Measurements from ENCODE around the gene ZNF428. TPM values are rescaled to one million over a fixed set of nuclear protein-coding genes. Genes with fewer than 3 reads are reported as not detected.

ZNF428 gene
- total and polyA plus RNA-seq, 2 experiments from 2014 or later = 87.2 to 207 TPM

- peak; percentile 51 for TF ChIP-seq CTCF (IDR thresholded peaks at IDR 0.05; ENCODE audit: low read depth, low read length)
- H3K27me3 ChIP-seq = no peaks in the 10 kb centered on the region
- peak; percentile 38 to 44 for DNase-seq (ENCODE audit: low read depth in 1 of 2, low spot score in 1 of 2)
- no peaks in the 10 kb centered on the region for H3K9me3 ChIP-seq (ENCODE audit: low read depth)
- H3K4me1 ChIP-seq (ENCODE audit: low read depth) = no peaks in the 10 kb centered on the region
- no peak overlapping the region for H3K4me3 ChIP-seq
- no peak overlapping the region for H3K27ac ChIP-seq
- H3K36me3 ChIP-seq = no peaks in the 10 kb centered on the region
Measured at GRCh38 chr19:43662487-43662886, 43.1 kb upstream of the ZNF428 start.

DNA sequence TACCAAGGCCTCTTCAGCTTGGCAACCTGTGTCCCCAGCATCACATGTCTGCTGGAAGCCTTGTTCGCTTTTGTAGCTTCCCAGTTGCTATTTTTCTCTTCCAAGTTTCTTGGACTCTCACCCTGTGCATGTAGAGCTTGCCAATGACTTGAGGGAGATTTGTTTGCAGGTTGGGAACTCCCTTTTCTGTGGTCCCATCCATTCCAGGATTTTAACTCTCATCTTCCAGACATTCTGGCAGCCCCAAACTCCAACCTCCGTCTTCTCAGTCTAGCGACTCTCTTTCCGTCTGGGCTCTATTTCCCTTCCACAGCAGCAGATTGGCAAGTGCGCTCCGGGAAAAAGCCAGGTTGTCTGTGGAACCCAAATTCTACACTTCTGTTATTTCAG lies 41.5 kb upstream of the ZNF428 start:
- Histone ChIP-seq H3K36me3 (no peaks in the 10 kb centered on the region), H3K9me3 (ENCODE audit: low read depth) (no peaks in the 10 kb centered on the region), H3K27ac (no peak overlapping the region), H3K4me1 (ENCODE audit: low read depth) (no peaks in the 10 kb centered on the region), H3K27me3 (no peaks in the 10 kb centered on the region), H3K4me3 (no peak overlapping the region)
- DNase-seq (ENCODE audit: low read depth in 1 of 2, low spot score in 1 of 2) = no peak
- no peak for TF ChIP-seq CTCF (IDR thresholded peaks at IDR 0.05; ENCODE audit: low read depth, low read length)

- Histone ChIP-seq H3K9me3 (ENCODE audit: low read depth) (no peaks in the 10 kb centered on the region), H3K4me3 (no peak overlapping the region), H3K27me3 (no peaks in the 10 kb centered on the region), H3K36me3 (no peaks in the 10 kb centered on the region), H3K4me1 (ENCODE audit: low read depth) (no peaks in the 10 kb centered on the region), H3K27ac (no peak overlapping the region)
- no peak for TF ChIP-seq CTCF (IDR thresholded peaks at IDR 0.05; ENCODE audit: low read depth, low read length)
- no peak for DNase-seq (ENCODE audit: low read depth in 1 of 2, low spot score in 1 of 2)
Measured at GRCh38 chr19:43660301-43660970, 41.0 kb upstream of the ZNF428 start.

GRCh38 chr19:43658494-43658893 lies 39.1 kb upstream of the ZNF428 start:
- no peak overlapping the region for H3K4me3 ChIP-seq
- no peak for DNase-seq (ENCODE audit: low read depth in 1 of 2, low spot score in 1 of 2)
- H3K36me3 ChIP-seq = no peaks in the 10 kb centered on the region
- no peaks in the 10 kb centered on the region for H3K4me1 ChIP-seq (ENCODE audit: low read depth)
- no peaks in the 10 kb centered on the region for H3K27me3 ChIP-seq
- H3K27ac ChIP-seq = no peak overlapping the region
- no peak for TF ChIP-seq CTCF (IDR thresholded peaks at IDR 0.05; ENCODE audit: low read depth, low read length)
- H3K9me3 ChIP-seq (ENCODE audit: low read depth) = no peaks in the 10 kb centered on the region

DNA sequence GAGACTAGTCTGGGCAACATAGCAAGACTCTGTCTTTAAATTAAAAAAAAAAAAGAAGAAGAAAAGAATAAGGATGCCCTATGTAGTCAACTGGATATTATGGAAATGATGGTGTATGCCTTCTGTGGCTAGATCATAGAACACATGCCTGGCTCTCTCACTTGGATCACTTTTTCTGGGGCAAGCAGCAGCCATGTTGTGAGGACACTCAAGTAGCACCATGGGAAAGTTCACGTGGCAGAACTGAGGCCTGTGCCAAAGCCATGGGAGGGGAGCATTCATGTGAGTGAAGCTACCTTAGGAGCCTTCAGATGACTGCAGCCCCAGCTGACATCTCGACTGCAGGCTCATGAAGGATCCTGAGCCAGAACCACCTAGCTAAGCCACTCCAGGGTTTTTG lies 38.6 kb upstream of the ZNF428 start:
- no peaks in the 10 kb centered on the region for H3K27me3 ChIP-seq
- H3K9me3 ChIP-seq (ENCODE audit: low read depth) = no peaks in the 10 kb centered on the region
- no peak overlapping the region for H3K27ac ChIP-seq
- TF ChIP-seq CTCF (IDR thresholded peaks at IDR 0.05; ENCODE audit: low read depth, low read length) = no peak
- H3K36me3 ChIP-seq = no peaks in the 10 kb centered on the region
- no peak overlapping the region for H3K4me3 ChIP-seq
- H3K4me1 ChIP-seq (ENCODE audit: low read depth) = no peaks in the 10 kb centered on the region
- DNase-seq (ENCODE audit: low read depth in 1 of 2, low spot score in 1 of 2) = no peak
